HepG2 (cell line): ENCODE results near the gene RDH16. TPM values are rescaled to one million over a fixed set of nuclear protein-coding genes. Genes with fewer than 3 reads are reported as not detected.

Experiments
- ARNT ChIP-seq: fragments of 450-650 bp; IDR thresholded peaks from 2 replicates; pipeline ENCODE4 v1.6.1; 2017
- CBX5 ChIP-seq: sonication (generic); formaldehyde crosslinking; IDR thresholded peaks from 2 replicates; pipeline ENCODE4 v1.4.0; 2020; ENCODE audit warnings: missing genetic modification reagents, borderline replicate concordance
- EED ChIP-seq: sonication (generic); formaldehyde crosslinking; IDR thresholded peaks from 2 replicates; pipeline ENCODE4 v1.5.0; 2020; ENCODE audit warnings: mild to moderate bottlenecking, missing genetic modification reagents
- GPBP1L1 ChIP-seq: sonication (generic); formaldehyde crosslinking; IDR thresholded peaks from 2 replicates; pipeline ENCODE4 v1.5.0; 2020; ENCODE audit warnings: mild to moderate bottlenecking, missing genetic modification reagents
- HIVEP1 ChIP-seq: sonication (generic); formaldehyde crosslinking; IDR thresholded peaks from 2 replicates; pipeline ENCODE4 v1.4.0; 2020; ENCODE audit warnings: mild to moderate bottlenecking, missing genetic modification reagents
- JUN ChIP-seq: sonication (generic); formaldehyde crosslinking; IDR thresholded peaks from 2 replicates; pipeline ENCODE4 v1.4.0; 2020; ENCODE audit warnings: mild to moderate bottlenecking, missing genetic modification reagents
- KDM5A ChIP-seq: fragments of 200-600 bp; sonication (generic); IDR thresholded peaks from 2 replicates; pipeline ENCODE4 v1.7.0; 2018; ENCODE audit warnings: antibody characterized with exemption, mild to moderate bottlenecking, low read length, borderline replicate concordance
- MXD3 ChIP-seq: IDR thresholded peaks from 2 replicates; pipeline ENCODE4 v1.6.1; 2016; ENCODE audit warnings: mild to moderate bottlenecking, missing biosample characterization, missing genetic modification reagents
- RARA ChIP-seq: IDR thresholded peaks from 2 replicates; pipeline ENCODE4 v1.6.1; 2016; ENCODE audit warnings: missing genetic modification reagents, missing compliant biosample characterization
- RFXANK ChIP-seq: IDR thresholded peaks from 2 replicates; pipeline ENCODE4 v1.6.1; 2016
- SKIL ChIP-seq: sonication (generic); formaldehyde crosslinking; IDR thresholded peaks from 2 replicates; pipeline ENCODE4 v1.8.0; 2022; ENCODE audit warnings: missing genetic modification reagents, mild to moderate bottlenecking, moderate library complexity, borderline replicate concordance
- STAT5B ChIP-seq: sonication (generic); formaldehyde crosslinking; IDR thresholded peaks from 2 replicates; pipeline ENCODE4 v1.4.0; 2020; ENCODE audit warnings: missing genetic modification reagents
- TEAD2 ChIP-seq: sonication (generic); formaldehyde crosslinking; IDR thresholded peaks from 2 replicates; pipeline ENCODE4 v1.9.0; 2021; ENCODE audit warnings: missing genetic modification reagents
- THAP7 ChIP-seq: sonication (generic); formaldehyde crosslinking; IDR thresholded peaks from 2 replicates; pipeline ENCODE4 v1.8.1; 2023; ENCODE audit warnings: mild to moderate bottlenecking, missing genetic modification reagents
- WIZ ChIP-seq: sonication (generic); formaldehyde crosslinking; IDR thresholded peaks from 2 replicates; pipeline ENCODE4 v1.5.1; 2020; ENCODE audit warnings: mild to moderate bottlenecking, missing genetic modification reagents
- XBP1 ChIP-seq: sonication (generic); formaldehyde crosslinking; IDR thresholded peaks from 2 replicates; pipeline ENCODE4 v1.5.0; 2020; ENCODE audit warnings: missing genetic modification reagents
- ZBTB33 ChIP-seq: sonication (generic); formaldehyde crosslinking; IDR thresholded peaks from 2 replicates; pipeline ENCODE4 v1.4.0; 2020; ENCODE audit warnings: missing genetic modification reagents
- ZNF225 ChIP-seq: sonication (generic); formaldehyde crosslinking; IDR thresholded peaks from 2 replicates; pipeline ENCODE4 v1.4.0; 2020; ENCODE audit warnings: mild to moderate bottlenecking, missing genetic modification reagents
- ZNF296 ChIP-seq: sonication (generic); formaldehyde crosslinking; conservative IDR thresholded peaks from 2 replicates; pipeline ENCODE4 v1.5.0; 2020; ENCODE audit warnings: mild to moderate bottlenecking, missing genetic modification reagents
- ZNF354B ChIP-seq: sonication (generic); formaldehyde crosslinking; IDR thresholded peaks from 2 replicates; pipeline ENCODE4 v1.8.0; 2022; ENCODE audit warnings: mild to moderate bottlenecking, missing genetic modification reagents
- ZNF503 ChIP-seq: sonication (generic); formaldehyde crosslinking; IDR thresholded peaks from 2 replicates; pipeline ENCODE4 v1.4.0; 2020; ENCODE audit warnings: missing genetic modification reagents
- ZNF558 ChIP-seq: sonication (generic); formaldehyde crosslinking; IDR thresholded peaks from 2 replicates; pipeline ENCODE4 v1.9.0; 2022; ENCODE audit warnings: mild to moderate bottlenecking, missing genetic modification reagents, borderline replicate concordance
- ZNF580 ChIP-seq: IDR thresholded peaks from 2 replicates; pipeline ENCODE4 v1.6.1; 2016; ENCODE audit warnings: low read depth, borderline replicate concordance
- ZNF713 ChIP-seq: sonication (generic); formaldehyde crosslinking; IDR thresholded peaks from 2 replicates; pipeline ENCODE4 v1.4.0; 2020; ENCODE audit warnings: mild to moderate bottlenecking, missing genetic modification reagents
- polyA plus RNA-seq, 8 experiments: library from polyadenylated mRNA; depleted of rRNA in 3 of 8; stranded (reverse) in 7 of 8; unstranded in 1 of 8; fragments of >200 nt; fragmentation: Illumina TruSeq in 4 of 8; extraction: Trizol in 4 of 8; gene quantifications; 2 replicates each; pipeline versions ENCODE4 v1.2.1 to v1.2.3, GENCODE V29; 2011 to 2016; ENCODE audit warnings: low read depth in 4 of 8, missing spikeins in 1 of 8, mixed read lengths in 1 of 8; ENCODE audit not compliant: insufficient read depth in 1 of 8
- total RNA-seq, 5 experiments: library from RNA; depleted of rRNA; stranded (reverse); fragments of >200 nt; fragmentation: Illumina TruSeq; extraction: Trizol; gene quantifications; 2 replicates each; pipeline ENCODE4 v1.2.3, GENCODE V29; 2016; ENCODE audit warnings: low read depth in 1 of 5

RDH16 gene
- total and polyA plus RNA-seq, 2 of the 13 experiments (the other 11 are each of a cell fraction or from before 2014, with no cell fraction given), result 0.05 to 0.13 TPM

- TF ChIP-seq GPBP1L1, result no peak
- TF ChIP-seq ARNT, result no peak
- no peak for TF ChIP-seq RFXANK (CRISPR knock-in tag)
- peak; percentile 73 for TF ChIP-seq ZBTB33 (CRISPR knock-in tag)
- no peak for TF ChIP-seq THAP7 (CRISPR knock-in tag)
- no peak for TF ChIP-seq ZNF296 (CRISPR knock-in tag)
- no peak for TF ChIP-seq XBP1 (CRISPR knock-in tag)
- peak; percentile 51; the same call in 1 of the 2 replicates for TF ChIP-seq ZNF503
- no peak for TF ChIP-seq HIVEP1 (CRISPR knock-in tag)
- TF ChIP-seq ZNF558 (CRISPR knock-in tag), result no peak
- peak; percentile 14; the same call in 1 of the 2 replicates for TF ChIP-seq SKIL (CRISPR knock-in tag)
- TF ChIP-seq ZNF580 (CRISPR knock-in tag), result peak; percentile 87; the same call in 1 of the 2 replicates
- no peak for TF ChIP-seq ZNF354B (CRISPR knock-in tag)
- no peak for TF ChIP-seq KDM5A
- no peak for TF ChIP-seq MXD3 (CRISPR knock-in tag)
- TF ChIP-seq ZNF713 (CRISPR knock-in tag), result no peak
- TF ChIP-seq ZNF225, result 0 out of 2 replicates have a peak, but pooled peaks have one; percentile 28
- no peak for TF ChIP-seq TEAD2 (CRISPR knock-in tag)
- TF ChIP-seq STAT5B (CRISPR knock-in tag), result no peak
- no peak for TF ChIP-seq WIZ (CRISPR knock-in tag)
- TF ChIP-seq RARA (CRISPR knock-in tag), result peak; percentile 59
- TF ChIP-seq JUN (CRISPR knock-in tag), result no peak
- TF ChIP-seq CBX5 (CRISPR knock-in tag), result peak; percentile 71; the same call in 1 of the 2 replicates
- TF ChIP-seq EED (CRISPR knock-in tag), result no peak
Measured at GRCh38 chr12:57001448-57001906, 44.1 kb upstream of the RDH16 start (continued).
